Bronchial epithelial cell (primary cell): ENCODE data around the gene DNASE2B. TPM values are rescaled to one million over a fixed set of nuclear protein-coding genes. Genes with fewer than 3 reads are reported as not detected.

ENCODE experiments used
- DNase-seq: peaks from one replicate; pipeline ENCODE4 v3.0.0-alpha.2; 2010; ENCODE audit warnings: low read depth
- FAIRE-seq: peaks from 2 replicates; lab custom pipeline; 2011; peaks lifted over from hg19 to GRCh38; lab: Jason Lieb, UNC
- H3K27me3 ChIP-seq: 2 replicates; pipeline ENCODE4 v1.5.1; 2011; ENCODE audit warnings: low read length; ENCODE audit not compliant: control insufficient read depth, insufficient read depth
- H3K36me3 ChIP-seq: 2 replicates; pipeline ENCODE4 v1.5.1; 2011; ENCODE audit warnings: low read length; ENCODE audit not compliant: control insufficient read depth, insufficient read depth
- H3K4me3 ChIP-seq: 2 replicates; pipeline ENCODE4 v1.5.1; 2011; ENCODE audit warnings: mild to moderate bottlenecking, low read depth, low read length, control low read depth
- total RNA-seq: library from RNA; depleted of rRNA; stranded (reverse); fragments of >200 nt; gene quantifications from 2 replicates; pipeline ENCODE4 v1.2.1, GENCODE V29; 2014
- TF ChIP-seq, protein P1 (sequence below): IDR thresholded peaks from 2 replicates; pipeline ENCODE4 v1.5.1; 2011; ENCODE audit warnings: mild to moderate bottlenecking, moderate library complexity, low read length, control low read depth, inconsistent platforms; ENCODE audit not compliant: insufficient read depth, severe bottlenecking

Gene DNASE2B, protein sequence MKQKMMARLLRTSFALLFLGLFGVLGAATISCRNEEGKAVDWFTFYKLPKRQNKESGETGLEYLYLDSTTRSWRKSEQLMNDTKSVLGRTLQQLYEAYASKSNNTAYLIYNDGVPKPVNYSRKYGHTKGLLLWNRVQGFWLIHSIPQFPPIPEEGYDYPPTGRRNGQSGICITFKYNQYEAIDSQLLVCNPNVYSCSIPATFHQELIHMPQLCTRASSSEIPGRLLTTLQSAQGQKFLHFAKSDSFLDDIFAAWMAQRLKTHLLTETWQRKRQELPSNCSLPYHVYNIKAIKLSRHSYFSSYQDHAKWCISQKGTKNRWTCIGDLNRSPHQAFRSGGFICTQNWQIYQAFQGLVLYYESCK
- not detected in 2 replicates for total RNA-seq

DNA sequence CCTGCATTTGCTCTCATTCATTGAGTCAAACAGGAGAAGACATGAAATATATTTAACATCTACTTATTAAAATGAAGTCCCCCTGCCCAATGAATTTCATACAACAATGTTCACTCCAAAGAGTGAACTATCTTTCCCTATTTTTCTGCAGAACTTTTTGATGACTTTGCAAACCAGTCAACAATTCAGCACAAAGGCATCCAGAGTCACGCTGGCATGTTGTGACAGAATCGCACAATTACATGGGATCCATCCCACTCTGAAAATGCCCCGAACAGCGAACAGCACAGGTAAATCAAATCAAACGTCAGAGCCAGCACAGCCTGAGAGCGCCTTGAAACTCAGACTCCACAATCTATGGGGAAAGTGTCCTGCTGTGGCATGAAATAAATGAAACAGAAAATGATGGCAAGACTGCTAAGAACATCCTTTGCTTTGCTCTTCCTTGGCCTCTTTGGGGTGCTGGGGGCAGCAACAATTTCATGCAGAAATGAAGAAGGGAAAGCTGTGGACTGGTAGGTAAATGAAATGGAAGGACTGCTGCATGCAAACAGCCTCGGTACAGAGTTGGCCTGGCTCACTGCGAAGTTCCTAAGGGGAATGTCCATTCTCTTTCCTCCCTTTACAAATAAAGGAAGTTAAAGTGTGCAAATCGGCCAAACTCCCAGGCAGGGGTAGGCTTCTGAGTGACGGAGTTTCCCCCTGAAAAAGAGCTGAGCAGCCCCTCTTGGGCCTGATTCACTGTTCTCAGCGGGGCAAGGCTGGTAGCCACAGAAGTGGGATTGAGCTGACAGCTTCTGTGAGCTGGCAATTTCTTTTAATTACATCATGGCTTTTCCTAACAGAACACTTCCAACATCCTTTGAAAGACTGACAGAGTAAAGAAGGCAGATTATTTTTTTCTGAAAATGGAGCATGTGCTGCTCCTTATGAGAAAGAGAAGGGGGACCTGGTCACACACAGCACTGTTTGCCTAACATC lies at the start of gene DNASE2B:
Gene DNASE2B (plus strand): TSS at position 310 of the 981 bp plus-strand sequence. CDS start 81 bp downstream, at position 391.
- no peaks in the 10 kb centered on the region for H3K27me3 ChIP-seq
- H3K36me3 ChIP-seq: no peaks in the 10 kb centered on the region
- no peak for DNase-seq
- no peak within 1 kb of the TSS for H3K4me3 ChIP-seq
- TF ChIP-seq, protein P1, sequence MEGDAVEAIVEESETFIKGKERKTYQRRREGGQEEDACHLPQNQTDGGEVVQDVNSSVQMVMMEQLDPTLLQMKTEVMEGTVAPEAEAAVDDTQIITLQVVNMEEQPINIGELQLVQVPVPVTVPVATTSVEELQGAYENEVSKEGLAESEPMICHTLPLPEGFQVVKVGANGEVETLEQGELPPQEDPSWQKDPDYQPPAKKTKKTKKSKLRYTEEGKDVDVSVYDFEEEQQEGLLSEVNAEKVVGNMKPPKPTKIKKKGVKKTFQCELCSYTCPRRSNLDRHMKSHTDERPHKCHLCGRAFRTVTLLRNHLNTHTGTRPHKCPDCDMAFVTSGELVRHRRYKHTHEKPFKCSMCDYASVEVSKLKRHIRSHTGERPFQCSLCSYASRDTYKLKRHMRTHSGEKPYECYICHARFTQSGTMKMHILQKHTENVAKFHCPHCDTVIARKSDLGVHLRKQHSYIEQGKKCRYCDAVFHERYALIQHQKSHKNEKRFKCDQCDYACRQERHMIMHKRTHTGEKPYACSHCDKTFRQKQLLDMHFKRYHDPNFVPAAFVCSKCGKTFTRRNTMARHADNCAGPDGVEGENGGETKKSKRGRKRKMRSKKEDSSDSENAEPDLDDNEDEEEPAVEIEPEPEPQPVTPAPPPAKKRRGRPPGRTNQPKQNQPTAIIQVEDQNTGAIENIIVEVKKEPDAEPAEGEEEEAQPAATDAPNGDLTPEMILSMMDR: no peak
- FAIRE-seq: no peak

DNA sequence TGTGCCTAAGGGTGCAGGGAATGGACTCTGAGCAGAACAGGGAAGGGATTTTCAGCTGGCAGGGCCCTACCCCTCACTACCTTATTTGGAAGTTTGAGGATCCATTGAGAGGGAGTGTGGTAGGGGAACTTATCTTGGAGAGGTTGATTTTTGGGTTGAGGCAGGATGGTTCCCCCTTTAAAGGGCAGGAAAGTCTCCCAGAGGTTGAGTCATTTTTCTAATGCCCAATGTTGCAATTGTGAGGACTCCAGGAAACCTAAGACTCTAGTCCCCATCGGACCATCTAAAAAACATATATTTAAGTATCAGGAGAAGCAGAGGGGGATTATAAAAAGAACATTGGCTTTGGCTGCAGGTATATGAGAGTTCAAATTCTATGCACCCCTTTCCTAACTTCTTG lies 49.5 kb upstream of the DNASE2B start:
- TF ChIP-seq, protein P1: no peak
- no peaks in the 10 kb centered on the region for H3K27me3 ChIP-seq
- no peaks in the 10 kb centered on the region for H3K36me3 ChIP-seq
- DNase-seq (no peak), FAIRE-seq (no peak)
- H3K4me3 ChIP-seq: no peak overlapping the region

DNA sequence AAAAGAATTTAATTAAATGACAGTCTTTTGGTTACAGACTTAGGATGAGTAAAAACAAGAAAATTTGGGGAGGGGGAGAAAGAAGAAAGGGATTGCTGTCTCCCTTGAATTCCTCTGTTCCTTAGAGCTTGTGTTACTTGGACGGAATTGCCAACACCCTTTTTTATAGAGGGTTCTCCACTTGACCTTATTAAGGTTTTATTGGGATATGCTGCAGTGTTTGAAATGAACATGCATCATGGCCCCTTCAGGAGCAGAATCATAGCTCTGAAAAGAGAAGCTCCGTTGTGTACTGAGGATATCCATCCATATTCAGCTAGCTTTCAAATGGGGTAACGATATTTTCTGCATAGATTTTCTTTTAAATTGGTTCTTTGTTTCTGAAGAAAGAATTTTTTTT lies 48.2 kb upstream of the DNASE2B start:
- Histone ChIP-seq H3K36me3 (no peaks in the 10 kb centered on the region), H3K27me3 (no peaks in the 10 kb centered on the region), H3K4me3 (no peak overlapping the region)
- TF ChIP-seq, protein P1: no peak
- DNase-seq: no peak
- FAIRE-seq: no peak

DNA sequence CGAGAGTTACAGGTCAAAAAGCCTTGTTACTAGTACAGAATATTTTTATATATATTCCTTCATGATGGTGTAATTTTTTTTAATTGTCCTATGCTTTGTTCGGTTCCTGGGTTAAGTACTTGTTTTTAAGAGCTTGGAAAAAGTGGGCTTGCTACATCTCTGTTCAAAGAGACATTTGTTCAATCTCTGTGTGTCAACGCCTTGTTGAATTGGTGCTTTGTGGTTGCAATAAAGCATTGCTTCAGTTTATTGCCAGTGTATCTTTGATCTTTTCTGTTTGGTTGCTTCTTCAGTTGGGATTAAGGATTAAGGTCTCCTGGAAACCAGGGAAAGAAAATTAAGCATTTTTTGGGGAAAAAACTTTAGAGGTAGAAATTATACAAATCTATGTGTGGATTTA lies 47.7 kb upstream of the DNASE2B start:
- TF ChIP-seq, protein P1: no peak
- Histone ChIP-seq H3K4me3 (no peak overlapping the region), H3K36me3 (no peaks in the 10 kb centered on the region), H3K27me3 (no peaks in the 10 kb centered on the region)
- DNase-seq (no peak), FAIRE-seq (no peak)

DNA sequence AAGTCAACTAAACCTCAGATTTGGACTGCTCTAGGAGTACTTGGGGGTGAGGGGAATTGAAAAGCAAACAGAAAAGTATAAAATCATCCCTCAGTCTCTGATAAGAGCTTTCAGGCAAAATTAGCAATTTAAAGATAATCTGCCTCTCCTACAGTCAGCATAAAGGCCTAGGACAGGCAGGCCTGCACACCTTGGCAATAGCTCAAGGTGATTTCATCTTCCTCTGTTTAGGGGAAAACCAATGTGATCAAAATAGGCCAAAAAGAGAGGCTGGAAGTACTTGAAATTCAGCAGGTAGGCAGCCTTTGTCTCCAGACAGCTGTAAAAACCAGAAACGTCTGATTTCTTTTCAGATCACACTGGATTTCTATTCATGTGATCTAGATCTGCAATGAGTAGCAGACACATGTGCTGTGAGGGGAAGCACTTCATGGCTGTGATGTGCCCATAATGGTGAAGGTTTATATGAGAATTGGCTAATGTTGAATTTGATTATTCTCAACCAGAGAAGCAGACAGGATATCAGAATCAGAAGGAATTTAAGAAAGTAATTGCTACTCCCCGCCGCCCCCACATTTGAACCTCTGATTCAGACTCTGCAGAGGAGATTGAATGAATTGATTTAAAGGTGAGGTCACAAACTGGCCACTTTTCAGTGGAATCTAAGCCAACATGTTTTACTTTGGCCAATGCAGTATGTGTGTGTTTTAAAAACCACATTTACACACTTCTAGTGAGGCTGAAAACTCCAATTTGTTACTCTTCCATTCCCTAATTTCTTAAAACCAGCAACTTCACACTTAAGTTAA lies 45.8 kb upstream of the DNASE2B start:
- no peaks in the 10 kb centered on the region for H3K36me3 ChIP-seq
- TF ChIP-seq, protein P1: no peak
- no peaks in the 10 kb centered on the region for H3K27me3 ChIP-seq
- H3K4me3 ChIP-seq: no peak overlapping the region
- FAIRE-seq (no peak), DNase-seq (no peak)
